Activated CD4-positive, CD25-positive, alpha-beta regulatory T cell treated with anti-CD3 and anti-CD28 coated beads, Interleukin-2, amount 50 U/mL, for 72 hours (primary cell): ENCODE data around the gene CDIPT.
A peak's percentile ranks its signal among the peaks of the same experiment; 100 is the strongest.

ENCODE experiments used
- DNase-seq: peaks from one replicate; pipeline ENCODE4 v3.0.0; 2021

The CDIPT gene

GRCh38 chr16:29824589-29825144 is 38.4 kb downstream of the CDIPT start:
- DNase-seq = no peak

GRCh38 chr16:29821643-29822115 is 41.3 kb downstream of the CDIPT start:
- no peak for DNase-seq

- DNase-seq = peak; percentile 69
Observed at GRCh38 chr16:29820730-29821642, 42.0 kb downstream of the CDIPT start.

- DNase-seq = peak; percentile 57
Observed at GRCh38 chr16:29820271-29820701, 42.7 kb downstream of the CDIPT start, which contains the start of gene MVP. Gene MVP, plus strand, starts transcription at chr16:29820462. Its CDS starts 10,088 bp downstream, at chr16:29830550.

GRCh38 chr16:29819506-29819905 is 43.5 kb downstream of the CDIPT start:
- no peak for DNase-seq

- no peak for DNase-seq
Observed at GRCh38 chr16:29818082-29818481, 44.9 kb downstream of the CDIPT start.

- peak; percentile 64 for DNase-seq
Observed at GRCh38 chr16:29816694-29817441, 46.2 kb downstream of the CDIPT start.

- peak; percentile 97 for DNase-seq
Observed at GRCh38 chr16:29815793-29816693, 47.0 kb downstream of the CDIPT start, which contains the start of gene PAGR1. Gene PAGR1, plus strand, starts transcription at chr16:29816152. Its CDS starts 374 bp downstream, at chr16:29816526.

- DNase-seq = no peak
Observed at GRCh38 chr16:29815032-29815721, 47.8 kb downstream of the CDIPT start.

GRCh38 chr16:29814592-29814991 is 48.4 kb downstream of the CDIPT start:
- no peak for DNase-seq

- no peak for DNase-seq
Observed at GRCh38 chr16:29813644-29814562, 49.1 kb downstream of the CDIPT start.

- DNase-seq = no peak
Observed at GRCh38 chr16:29812754-29813643, 50.0 kb downstream of the CDIPT start.

- no peak for DNase-seq
Observed at GRCh38 chr16:29811896-29812665, 50.9 kb downstream of the CDIPT start, which contains the start of gene PRRT2. Gene PRRT2, plus strand, starts transcription at chr16:29812193. Its CDS starts 862 bp downstream, at chr16:29813055.

GRCh38 chr16:29811170-29811895 is 51.7 kb downstream of the CDIPT start:
- peak; percentile 80 for DNase-seq

- no peak for DNase-seq
Observed at GRCh38 chr16:29810699-29811169, 52.3 kb downstream of the CDIPT start.

GRCh38 chr16:29809850-29810698 is 53.0 kb downstream of the CDIPT start:
- no peak for DNase-seq
